Measurements from ENCODE around the gene AKAIN1. TPM values are rescaled to one million over a fixed set of nuclear protein-coding genes. Genes with fewer than 3 reads are reported as not detected.

Gene AKAIN1
- total and polyA plus RNA-seq, 2 of the 8 experiments (the other 6 are each of a cell fraction or from before 2014, with no cell fraction given), result not detected

DNA sequence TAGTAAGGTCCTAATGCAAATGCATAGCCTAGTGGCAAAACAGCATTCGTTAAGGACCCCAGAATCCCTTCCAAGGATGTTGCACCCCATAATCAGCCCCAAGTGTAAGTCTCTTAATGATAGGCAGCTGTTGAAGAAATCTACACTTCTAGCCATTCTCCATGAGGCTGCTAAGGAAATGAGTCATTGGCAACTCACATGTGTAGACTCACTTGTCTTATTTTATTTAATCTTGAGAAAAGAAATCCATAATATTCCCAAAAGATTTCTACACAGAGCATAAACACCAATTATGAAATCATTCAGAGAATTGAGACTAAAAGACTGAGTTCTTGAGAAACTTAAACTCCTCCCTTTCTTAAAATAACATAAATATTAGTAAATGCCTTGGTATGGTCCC is 52.4 kb downstream of the AKAIN1 start:
- Histone ChIP-seq H3K27me3 (replicated peaks in 1 of 4; ENCODE audit: control insufficient read depth in 3 of 4, extremely low read depth in 1 of 4, insufficient read depth in 3 of 4, low read length in 3 of 4) (no peaks in the 10 kb centered on the region), H3K9me3 (ENCODE audit: insufficient read depth in 2 of 2, low read depth in 1 of 2, low read length in 1 of 2) (no peaks in the 10 kb centered on the region), H4K20me1 (replicated peaks in 1 of 2; ENCODE audit: control insufficient read depth in 1 of 2, insufficient read depth in 2 of 2, low read length in 2 of 2) (no peaks in the 10 kb centered on the region), H3K56ac (replicated peaks; ENCODE audit: insufficient read length, low read depth, low read length) (no peak overlapping the region), H3K36me3 (ENCODE audit: control insufficient read depth in 2 of 4, insufficient read depth in 4 of 4, low read length in 3 of 4) (no peaks in the 10 kb centered on the region), H3K4me3 (ENCODE audit: extremely low read depth in 1 of 4, insufficient read depth in 2 of 4, low read depth in 3 of 4, low read length in 4 of 4) (no peak overlapping the region), H3K18ac (ENCODE audit: extremely low read depth, low read length) (no peak overlapping the region), H3K23me2 (ENCODE audit: low read depth, low read length) (no peaks in the 10 kb centered on the region), H3K27ac (ENCODE audit: low read depth, low read length) (no peak overlapping the region), H2BK12ac (ENCODE audit: low read depth, low read length) (no peak overlapping the region), H4K8ac (ENCODE audit: extremely low read depth, insufficient read depth, low read length) (no peak overlapping the region), H3K4me2 (ENCODE audit: insufficient read depth in 1 of 2, low read depth in 2 of 2, low read length in 2 of 2) (no peak overlapping the region), H3K14ac (ENCODE audit: insufficient read length) (no peak overlapping the region), H2BK15ac (ENCODE audit: low read length) (no peak overlapping the region), H2BK5ac (ENCODE audit: low read depth, low read length) (no peak overlapping the region), H2AFZ (ENCODE audit: low read length) (no peak overlapping the region), H3K4me1 (replicated peaks in 1 of 4; ENCODE audit: control insufficient read depth in 3 of 4, insufficient read depth in 4 of 4, low read length in 3 of 4) (no peaks in the 10 kb centered on the region), H3K79me2 (ENCODE audit: control insufficient read depth in 1 of 2, insufficient read depth in 2 of 2, low read length in 2 of 2) (no peaks in the 10 kb centered on the region), H2BK120ac (replicated peaks; ENCODE audit: low read depth, low read length) (no peak overlapping the region), H3K9ac (replicated peaks in 1 of 4; ENCODE audit: extremely low read depth in 1 of 4, low read depth in 3 of 4, low read length in 3 of 4) (no peak overlapping the region), H3K4ac (replicated peaks; ENCODE audit: insufficient read length, low read depth, low read length) (no peak overlapping the region), H2AK5ac (ENCODE audit: low read depth, low read length) (no peak overlapping the region), H4K5ac (ENCODE audit: insufficient read length, low read depth, low read length) (no peak overlapping the region), H2BK20ac (ENCODE audit: low read length) (no peak overlapping the region), H4K91ac (replicated peaks; ENCODE audit: insufficient read length, low read length) (no peak overlapping the region), H3K23ac (ENCODE audit: insufficient read length) (no peak overlapping the region), H3K79me1 (ENCODE audit: low read depth, low read length) (no peaks in the 10 kb centered on the region)
- ChIA-PET CTCF (ENCODE audit: partially characterized antibody) (no interaction called here), POLR2A (ENCODE audit: partially characterized antibody) (no interaction called here)
- DNase-seq (ENCODE audit: low read depth in 1 of 2, low spot score in 2 of 2) (no peak), FAIRE-seq (no peak)
- 92% methylated on average over 1 of the region's 1 CpG; no CpG with 5 or more reads in 1 of the 2 experiments for WGBS, 2 experiments (ENCODE audit: extremely low coverage in 1 of 2, insufficient coverage in 1 of 2, insufficient read length in 1 of 2, insufficient replicate concordance in 2 of 2, low coverage in 1 of 2, low lambda C conversion rate in 2 of 2, missing lambda C conversion rate in 1 of 2)
- TF ChIP-seq NANOG (IDR thresholded peaks at IDR 0.05; ENCODE audit: insufficient read depth, low read depth, low read length, poor library complexity, severe bottlenecking), result no peak
- no peak for TF ChIP-seq POU5F1 (IDR thresholded peaks at IDR 0.05; ENCODE audit: low read depth, low read length)
- TF ChIP-seq CEBPB (IDR thresholded peaks at IDR 0.05; ENCODE audit: low read depth, low read length), result no peak
- TF ChIP-seq GTF2F1 (IDR thresholded peaks at IDR 0.05; ENCODE audit: borderline replicate concordance, low read depth, low read length), result no peak
- TF ChIP-seq RNF2 (IDR thresholded peaks at IDR 0.05; ENCODE audit: borderline replicate concordance, low read depth, low read length, missing control alignments, poor library complexity, severe bottlenecking), result no peak
- TF ChIP-seq CHD2 (IDR thresholded peaks at IDR 0.05; ENCODE audit: low read length), result no peak
- TF ChIP-seq RFX5 (IDR thresholded peaks at IDR 0.05; ENCODE audit: borderline replicate concordance, low read depth, low read length), result no peak
- TF ChIP-seq BACH1 (IDR thresholded peaks at IDR 0.05; ENCODE audit: low read length), result no peak
- no peak for TF ChIP-seq TBP (IDR thresholded peaks at IDR 0.05; ENCODE audit: low read depth, low read length)
- no peak for TF ChIP-seq RXRA (IDR thresholded peaks at IDR 0.05; ENCODE audit: insufficient read depth, low read depth, low read length)
- no peak for TF ChIP-seq BRCA1 (IDR thresholded peaks at IDR 0.05; ENCODE audit: low read depth, low read length)
- TF ChIP-seq JUN (IDR thresholded peaks at IDR 0.05; ENCODE audit: low read depth, low read length), result no peak
